ENCODE measurements around the gene TMTC2.

TMTC2 gene

GRCh38 chr12:82952946-82953345, 266.2 kb downstream of the TMTC2 start:
- Histone ChIP-seq H3K9me3 (ENCODE audit: insufficient read depth, low read length) (no peaks in the 10 kb centered on the region), H3K4me1 (ENCODE audit: insufficient read depth, insufficient read length) (no peaks in the 10 kb centered on the region), H3K9ac (ENCODE audit: insufficient read length, low read depth) (no peak overlapping the region), H3K27me3 (ENCODE audit: insufficient read depth, insufficient read length) (no peaks in the 10 kb centered on the region), H3K4me3 (ENCODE audit: insufficient read length, low read depth) (no peak overlapping the region), H3K36me3 (ENCODE audit: insufficient read depth, insufficient read length, low read length) (no peaks in the 10 kb centered on the region)
- DNase-seq (ENCODE audit: low read depth, low spot score): no peak
- TF ChIP-seq YY1 (IDR thresholded peaks at IDR 0.05; ENCODE audit: insufficient read depth, insufficient read length) (no peak), ZNF274 (IDR thresholded peaks at IDR 0.05; ENCODE audit: low read depth, low read length) (no peak), SUZ12 (IDR thresholded peaks at IDR 0.05; ENCODE audit: extremely low read depth, insufficient read depth, insufficient read length) (no peak)

GRCh38 chr12:82953397-82953796, 266.7 kb downstream of the TMTC2 start:
- no peak overlapping the region for H3K4me3 ChIP-seq (ENCODE audit: insufficient read length, low read depth)
- TF ChIP-seq ZNF274 (IDR thresholded peaks at IDR 0.05; ENCODE audit: low read depth, low read length) (no peak), SUZ12 (IDR thresholded peaks at IDR 0.05; ENCODE audit: extremely low read depth, insufficient read depth, insufficient read length) (no peak), YY1 (IDR thresholded peaks at IDR 0.05; ENCODE audit: insufficient read depth, insufficient read length) (no peak)
- H3K9me3 ChIP-seq (ENCODE audit: insufficient read depth, low read length): no peaks in the 10 kb centered on the region
- DNase-seq (ENCODE audit: low read depth, low spot score): no peak
- H3K4me1 ChIP-seq (ENCODE audit: insufficient read depth, insufficient read length): no peaks in the 10 kb centered on the region
- H3K9ac ChIP-seq (ENCODE audit: insufficient read length, low read depth): no peak overlapping the region
- no peaks in the 10 kb centered on the region for H3K27me3 ChIP-seq (ENCODE audit: insufficient read depth, insufficient read length)
- no peaks in the 10 kb centered on the region for H3K36me3 ChIP-seq (ENCODE audit: insufficient read depth, insufficient read length, low read length)

- Histone ChIP-seq H3K9ac (ENCODE audit: insufficient read length, low read depth) (no peak overlapping the region), H3K4me3 (ENCODE audit: insufficient read length, low read depth) (no peak overlapping the region), H3K4me1 (ENCODE audit: insufficient read depth, insufficient read length) (no peaks in the 10 kb centered on the region), H3K9me3 (ENCODE audit: insufficient read depth, low read length) (no peaks in the 10 kb centered on the region), H3K27me3 (ENCODE audit: insufficient read depth, insufficient read length) (no peaks in the 10 kb centered on the region), H3K36me3 (ENCODE audit: insufficient read depth, insufficient read length, low read length) (no peaks in the 10 kb centered on the region)
- DNase-seq (ENCODE audit: low read depth, low spot score): no peak
- no peak for TF ChIP-seq YY1 (IDR thresholded peaks at IDR 0.05; ENCODE audit: insufficient read depth, insufficient read length)
- no peak for TF ChIP-seq ZNF274 (IDR thresholded peaks at IDR 0.05; ENCODE audit: low read depth, low read length)
- no peak for TF ChIP-seq SUZ12 (IDR thresholded peaks at IDR 0.05; ENCODE audit: extremely low read depth, insufficient read depth, insufficient read length)
Measured at GRCh38 chr12:82954064-82954463, 267.4 kb downstream of the TMTC2 start.

GRCh38 chr12:82954572-82954971, 267.9 kb downstream of the TMTC2 start:
- H3K9me3 ChIP-seq (ENCODE audit: insufficient read depth, low read length): no peaks in the 10 kb centered on the region
- H3K27me3 ChIP-seq (ENCODE audit: insufficient read depth, insufficient read length): no peaks in the 10 kb centered on the region
- H3K36me3 ChIP-seq (ENCODE audit: insufficient read depth, insufficient read length, low read length): no peaks in the 10 kb centered on the region
- H3K4me3 ChIP-seq (ENCODE audit: insufficient read length, low read depth): no peak overlapping the region
- no peaks in the 10 kb centered on the region for H3K4me1 ChIP-seq (ENCODE audit: insufficient read depth, insufficient read length)
- TF ChIP-seq SUZ12 (IDR thresholded peaks at IDR 0.05; ENCODE audit: extremely low read depth, insufficient read depth, insufficient read length) (no peak), ZNF274 (IDR thresholded peaks at IDR 0.05; ENCODE audit: low read depth, low read length) (no peak)
- H3K9ac ChIP-seq (ENCODE audit: insufficient read length, low read depth): no peak overlapping the region
- no peak for DNase-seq (ENCODE audit: low read depth, low spot score)

- Histone ChIP-seq H3K4me1 (ENCODE audit: insufficient read depth, insufficient read length) (no peaks in the 10 kb centered on the region), H3K27me3 (ENCODE audit: insufficient read depth, insufficient read length) (no peaks in the 10 kb centered on the region), H3K4me3 (ENCODE audit: insufficient read length, low read depth) (no peak overlapping the region), H3K9ac (ENCODE audit: insufficient read length, low read depth) (no peak overlapping the region), H3K9me3 (ENCODE audit: insufficient read depth, low read length) (no peaks in the 10 kb centered on the region), H3K36me3 (ENCODE audit: insufficient read depth, insufficient read length, low read length) (no peaks in the 10 kb centered on the region)
- TF ChIP-seq YY1 (IDR thresholded peaks at IDR 0.05; ENCODE audit: insufficient read depth, insufficient read length): no peak
- TF ChIP-seq SUZ12 (IDR thresholded peaks at IDR 0.05; ENCODE audit: extremely low read depth, insufficient read depth, insufficient read length): no peak
- no peak for TF ChIP-seq ZNF274 (IDR thresholded peaks at IDR 0.05; ENCODE audit: low read depth, low read length)
- DNase-seq (ENCODE audit: low read depth, low spot score): no peak
Measured at GRCh38 chr12:82955043-82955442, 268.3 kb downstream of the TMTC2 start.

GRCh38 chr12:82958966-82959365, 272.3 kb downstream of the TMTC2 start:
- TF ChIP-seq SUZ12 (IDR thresholded peaks at IDR 0.05; ENCODE audit: extremely low read depth, insufficient read depth, insufficient read length) (no peak), ZNF274 (IDR thresholded peaks at IDR 0.05; ENCODE audit: low read depth, low read length) (no peak)
- Histone ChIP-seq H3K4me3 (ENCODE audit: insufficient read length, low read depth) (no peak overlapping the region), H3K27me3 (ENCODE audit: insufficient read depth, insufficient read length) (no peaks in the 10 kb centered on the region), H3K9me3 (ENCODE audit: insufficient read depth, low read length) (no peaks in the 10 kb centered on the region), H3K36me3 (ENCODE audit: insufficient read depth, insufficient read length, low read length) (no peaks in the 10 kb centered on the region), H3K4me1 (ENCODE audit: insufficient read depth, insufficient read length) (no peaks in the 10 kb centered on the region), H3K9ac (ENCODE audit: insufficient read length, low read depth) (no peak overlapping the region)
- no peak for DNase-seq (ENCODE audit: low read depth, low spot score)

GRCh38 chr12:82959821-82960220, 273.1 kb downstream of the TMTC2 start:
- H3K4me1 ChIP-seq (ENCODE audit: insufficient read depth, insufficient read length): no peaks in the 10 kb centered on the region
- no peak overlapping the region for H3K9ac ChIP-seq (ENCODE audit: insufficient read length, low read depth)
- H3K27me3 ChIP-seq (ENCODE audit: insufficient read depth, insufficient read length): no peaks in the 10 kb centered on the region
- TF ChIP-seq YY1 (IDR thresholded peaks at IDR 0.05; ENCODE audit: insufficient read depth, insufficient read length) (no peak), ZNF274 (IDR thresholded peaks at IDR 0.05; ENCODE audit: low read depth, low read length) (no peak), SUZ12 (IDR thresholded peaks at IDR 0.05; ENCODE audit: extremely low read depth, insufficient read depth, insufficient read length) (no peak)
- no peak for DNase-seq (ENCODE audit: low read depth, low spot score)
- no peak overlapping the region for H3K4me3 ChIP-seq (ENCODE audit: insufficient read length, low read depth)
- H3K9me3 ChIP-seq (ENCODE audit: insufficient read depth, low read length): no peaks in the 10 kb centered on the region
- H3K36me3 ChIP-seq (ENCODE audit: insufficient read depth, insufficient read length, low read length): no peaks in the 10 kb centered on the region

- no peak for TF ChIP-seq SUZ12 (IDR thresholded peaks at IDR 0.05; ENCODE audit: extremely low read depth, insufficient read depth, insufficient read length)
- no peak for TF ChIP-seq ZNF274 (IDR thresholded peaks at IDR 0.05; ENCODE audit: low read depth, low read length)
- TF ChIP-seq YY1 (IDR thresholded peaks at IDR 0.05; ENCODE audit: insufficient read depth, insufficient read length): no peak
- no peaks in the 10 kb centered on the region for H3K36me3 ChIP-seq (ENCODE audit: insufficient read depth, insufficient read length, low read length)
- DNase-seq (ENCODE audit: low read depth, low spot score): no peak
- no peaks in the 10 kb centered on the region for H3K4me1 ChIP-seq (ENCODE audit: insufficient read depth, insufficient read length)
- H3K27me3 ChIP-seq (ENCODE audit: insufficient read depth, insufficient read length): no peaks in the 10 kb centered on the region
- no peaks in the 10 kb centered on the region for H3K9me3 ChIP-seq (ENCODE audit: insufficient read depth, low read length)
- H3K9ac ChIP-seq (ENCODE audit: insufficient read length, low read depth): no peak overlapping the region
- no peak overlapping the region for H3K4me3 ChIP-seq (ENCODE audit: insufficient read length, low read depth)
Measured at GRCh38 chr12:82961835-82962234, 275.1 kb downstream of the TMTC2 start.
